D341Med (cell line): Measurements from ENCODE around the gene RRBP1.

Experiments used
- DNase-seq: peaks from one replicate; pipeline ENCODE4 v3.0.0; 2012; ENCODE audit warnings: low spot score

RRBP1 gene

GRCh38 chr20:17646961-17647301, 35.1 kb downstream of the RRBP1 start:
- DNase-seq, result peak; percentile 87

DNA sequence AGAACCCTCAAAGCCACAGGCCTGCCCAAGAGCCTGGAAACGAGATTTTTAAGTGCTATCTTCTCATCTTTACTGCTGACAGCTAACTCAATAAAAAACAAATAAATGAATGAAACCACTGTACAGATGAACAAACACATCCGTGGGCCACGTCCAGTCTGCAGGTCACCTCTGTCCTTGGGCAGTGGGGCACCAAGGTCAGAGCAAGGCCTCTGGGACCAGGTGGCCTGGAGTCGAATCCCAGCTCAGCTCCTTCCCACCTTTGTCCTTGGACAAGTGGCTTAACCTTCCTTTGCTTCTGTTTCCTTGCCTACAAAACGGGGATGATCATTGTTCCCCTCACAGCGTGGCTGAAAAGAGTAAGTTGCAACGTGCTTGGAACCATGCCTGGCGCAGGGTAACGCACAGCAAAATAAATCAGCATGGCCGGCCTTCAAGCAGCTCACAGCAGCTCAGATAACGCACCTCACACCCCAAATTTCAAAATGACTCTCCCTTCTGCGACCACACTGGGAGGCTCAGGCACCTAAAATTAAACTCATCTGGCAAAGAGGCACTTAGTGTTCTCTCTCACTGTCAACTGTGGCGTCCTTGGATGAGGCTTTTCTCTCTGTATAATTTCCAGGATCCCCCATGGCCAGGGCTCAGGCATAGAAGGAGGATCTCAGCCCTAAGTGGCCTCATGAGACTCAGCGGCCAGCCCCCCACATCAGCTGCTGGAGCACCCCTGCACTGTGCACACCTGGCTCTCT, 35.7 kb downstream of the RRBP1 start:
- DNase-seq, result no peak

DNA sequence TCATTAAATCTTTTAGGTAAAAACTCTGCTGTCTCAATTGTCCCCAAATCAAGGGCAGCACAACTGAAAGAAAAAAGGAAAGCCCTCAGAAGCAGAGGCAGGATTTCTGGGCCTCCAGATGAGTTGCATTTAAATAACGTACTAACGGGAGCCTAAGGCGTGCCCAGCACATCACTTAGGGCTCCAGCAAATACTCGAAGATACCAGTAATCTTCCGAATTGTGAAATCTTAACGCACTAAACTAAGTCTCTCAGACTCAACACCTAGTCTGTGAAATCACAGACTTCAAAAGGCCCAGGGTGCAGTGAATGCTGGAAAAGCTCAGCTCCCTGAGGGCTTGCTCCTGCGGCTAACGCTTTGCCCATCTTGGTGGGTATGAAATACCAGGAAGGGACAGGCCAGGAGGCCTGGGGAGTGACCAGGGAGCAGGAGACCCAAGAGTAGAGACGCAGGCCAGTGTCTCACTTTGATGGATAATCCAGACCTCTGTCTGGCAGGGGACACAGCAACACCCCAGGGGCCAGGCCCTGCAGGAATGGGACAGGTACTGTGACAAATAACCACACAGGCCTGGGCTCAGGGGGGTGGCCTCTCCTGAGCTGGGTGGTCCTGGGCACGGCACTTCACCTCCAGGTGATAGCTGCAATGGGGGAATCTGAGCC, 36.4 kb downstream of the RRBP1 start:
- DNase-seq, result no peak

DNA sequence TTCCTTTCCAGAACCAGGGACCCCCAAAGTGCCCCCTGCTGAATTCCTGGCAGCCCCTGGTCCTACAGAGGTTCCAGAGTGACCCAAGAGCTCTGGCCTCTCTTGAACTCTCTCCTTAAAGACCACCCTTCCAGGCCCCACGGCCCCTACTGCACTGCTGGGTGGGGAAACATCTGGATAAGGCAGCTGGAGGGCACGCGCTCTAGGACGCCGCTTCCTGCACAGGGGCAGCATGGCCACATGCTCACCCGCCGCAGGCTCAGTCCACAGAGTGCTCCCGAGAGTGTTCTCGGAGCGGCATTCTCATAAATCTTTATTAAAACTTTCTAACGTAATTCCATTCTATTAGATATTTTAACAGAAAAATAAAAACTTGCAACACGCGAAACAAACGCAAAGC, 37.0 kb downstream of the RRBP1 start:
- no peak for DNase-seq

DNA sequence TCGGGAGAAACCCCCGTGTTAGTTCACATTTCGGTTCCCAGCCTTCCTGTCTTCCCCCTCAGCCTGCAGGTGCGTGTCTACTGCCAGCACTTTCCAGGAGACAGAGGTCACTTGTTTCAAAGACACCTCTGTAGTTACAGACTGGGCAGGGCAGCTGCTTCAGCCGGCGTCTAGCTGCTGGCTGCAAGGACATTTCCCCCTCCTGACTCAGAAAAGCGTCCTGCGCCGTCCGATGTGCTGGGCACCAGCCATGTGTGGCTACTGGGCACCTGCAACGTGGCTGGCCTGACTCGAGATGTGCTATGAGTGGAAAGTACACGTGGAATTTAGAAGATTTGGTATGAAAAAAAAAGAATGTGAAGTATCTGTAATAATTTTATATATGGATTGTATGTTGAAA, 37.6 kb downstream of the RRBP1 start:
- DNase-seq, result no peak

DNA sequence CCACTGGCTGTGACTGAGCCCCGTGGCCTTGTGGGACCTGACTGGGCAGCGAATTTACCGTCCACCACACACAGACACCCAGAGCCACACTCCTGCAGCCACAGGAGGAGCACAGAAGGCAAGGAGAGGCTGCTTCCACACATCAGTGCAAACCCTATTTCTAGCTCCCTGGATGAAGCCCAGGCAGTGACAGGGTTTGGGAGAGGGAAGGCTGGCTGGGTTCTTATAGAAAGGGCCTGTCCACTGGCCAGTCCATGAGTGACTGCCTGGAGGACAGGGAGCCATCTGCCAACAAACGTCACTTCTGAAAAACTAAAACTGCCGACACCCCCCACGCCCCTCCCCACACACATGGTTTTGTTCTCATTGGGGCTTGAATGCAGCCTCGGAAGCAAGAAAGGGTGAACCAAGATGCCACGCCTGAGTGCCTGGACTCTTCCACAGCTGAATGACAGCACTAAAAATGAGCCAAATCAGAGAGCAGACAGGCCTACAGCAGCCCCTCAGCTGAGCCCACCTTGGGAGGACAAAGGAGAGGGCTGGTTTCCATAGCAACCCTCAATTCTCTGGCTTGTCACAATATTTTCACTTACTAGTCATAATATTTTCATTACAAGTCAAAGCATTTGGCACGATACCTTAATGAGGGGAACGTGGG, 38.4 kb downstream of the RRBP1 start:
- DNase-seq, result no peak

- no peak for DNase-seq
These were observed 39.4 kb downstream of the RRBP1 start for GRCh38 chr20:17642404-17643269.

GRCh38 chr20:17641993-17642392, 40.0 kb downstream of the RRBP1 start:
- DNase-seq, result no peak

DNA sequence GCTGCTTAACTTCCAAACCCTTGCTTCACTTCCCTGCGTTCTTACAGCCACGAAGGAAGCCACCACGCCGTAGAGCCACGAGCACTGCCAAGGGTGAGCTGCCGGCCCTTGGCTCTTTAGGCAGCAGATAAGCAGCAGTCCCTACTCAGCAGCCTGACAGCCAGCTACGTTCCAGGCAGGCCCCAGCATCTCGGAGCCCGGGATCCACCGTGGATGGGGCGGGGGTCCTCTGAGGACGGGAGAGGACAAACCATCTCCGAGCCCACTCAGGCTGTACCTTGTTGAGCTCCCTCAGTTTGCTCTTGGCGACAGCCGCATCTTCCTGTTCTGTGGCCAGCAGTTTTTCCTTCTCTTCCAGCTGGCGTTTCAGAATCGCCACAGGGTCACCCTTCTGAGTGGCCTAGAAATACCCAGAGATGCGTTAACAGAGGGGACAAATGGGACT, 40.5 kb downstream of the RRBP1 start:
- no peak for DNase-seq

DNA sequence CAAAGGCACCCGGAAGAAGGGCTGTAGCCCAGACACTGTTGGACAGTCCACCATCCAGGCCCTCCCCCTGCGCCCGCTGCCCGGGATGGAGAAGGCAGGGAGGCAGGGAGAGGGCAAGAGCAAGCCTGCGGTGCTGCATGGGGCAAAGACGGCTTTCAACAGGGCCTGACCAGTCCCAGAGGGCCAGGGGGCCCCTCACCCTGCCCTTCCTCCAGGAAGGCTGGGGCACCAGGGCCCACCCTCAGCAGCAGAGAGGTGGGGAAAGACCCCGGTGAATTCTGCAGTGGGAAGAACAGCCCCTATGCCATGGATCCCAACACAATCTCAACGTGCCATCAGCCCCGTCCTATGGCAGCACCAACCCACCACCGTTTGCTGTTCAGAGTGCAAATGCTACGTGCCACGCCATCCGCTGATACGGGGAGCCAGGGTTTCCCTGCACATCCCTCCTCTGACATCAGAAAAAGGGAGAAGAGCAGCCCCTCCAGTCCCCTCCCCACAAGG, 41.1 kb downstream of the RRBP1 start:
- no peak for DNase-seq

DNA sequence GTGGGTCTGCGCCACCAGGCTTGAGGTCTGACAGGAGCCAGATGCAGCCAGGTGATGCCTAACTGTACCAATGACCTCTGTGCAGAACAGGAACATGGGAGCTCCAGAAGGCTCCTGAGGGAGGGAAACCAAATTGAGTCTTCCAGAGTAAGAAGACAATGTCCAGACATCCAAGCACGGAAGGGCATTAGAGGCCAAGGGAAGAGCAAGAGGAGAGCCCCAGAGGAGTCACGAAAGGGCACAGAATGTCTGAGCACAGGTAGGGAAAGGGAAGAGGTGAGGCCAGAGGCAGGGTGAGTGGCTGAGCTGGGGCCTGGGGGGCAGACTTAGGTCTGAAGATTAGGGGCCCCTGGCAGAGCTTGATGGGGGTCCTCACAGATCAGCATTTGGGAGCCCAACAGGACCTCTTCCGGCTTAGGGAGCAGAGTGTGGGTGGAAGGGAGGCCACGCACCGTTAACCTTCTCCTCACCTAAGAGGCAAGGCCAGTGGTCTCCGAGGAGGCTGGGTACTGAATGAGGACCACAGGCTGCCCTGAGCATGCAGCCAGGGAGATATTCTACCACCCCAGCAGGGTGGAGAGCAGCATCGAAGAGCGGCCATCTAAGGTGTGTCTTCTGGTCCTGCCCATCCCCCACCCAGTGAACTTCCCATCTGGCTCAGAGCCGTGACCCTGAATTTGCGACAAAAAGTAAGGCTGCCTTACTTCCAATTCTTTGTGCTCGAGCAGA, 41.7 kb downstream of the RRBP1 start:
- DNase-seq, result no peak

- DNase-seq, result no peak
These were observed 43.1 kb downstream of the RRBP1 start for GRCh38 chr20:17638835-17639407.

GRCh38 chr20:17637985-17638640, 43.9 kb downstream of the RRBP1 start:
- no peak for DNase-seq

GRCh38 chr20:17637413-17637780, 44.6 kb downstream of the RRBP1 start:
- no peak for DNase-seq

GRCh38 chr20:17636523-17637412, 45.3 kb downstream of the RRBP1 start:
- DNase-seq, result no peak

GRCh38 chr20:17635332-17636244, 46.5 kb downstream of the RRBP1 start:
- DNase-seq, result no peak

DNA sequence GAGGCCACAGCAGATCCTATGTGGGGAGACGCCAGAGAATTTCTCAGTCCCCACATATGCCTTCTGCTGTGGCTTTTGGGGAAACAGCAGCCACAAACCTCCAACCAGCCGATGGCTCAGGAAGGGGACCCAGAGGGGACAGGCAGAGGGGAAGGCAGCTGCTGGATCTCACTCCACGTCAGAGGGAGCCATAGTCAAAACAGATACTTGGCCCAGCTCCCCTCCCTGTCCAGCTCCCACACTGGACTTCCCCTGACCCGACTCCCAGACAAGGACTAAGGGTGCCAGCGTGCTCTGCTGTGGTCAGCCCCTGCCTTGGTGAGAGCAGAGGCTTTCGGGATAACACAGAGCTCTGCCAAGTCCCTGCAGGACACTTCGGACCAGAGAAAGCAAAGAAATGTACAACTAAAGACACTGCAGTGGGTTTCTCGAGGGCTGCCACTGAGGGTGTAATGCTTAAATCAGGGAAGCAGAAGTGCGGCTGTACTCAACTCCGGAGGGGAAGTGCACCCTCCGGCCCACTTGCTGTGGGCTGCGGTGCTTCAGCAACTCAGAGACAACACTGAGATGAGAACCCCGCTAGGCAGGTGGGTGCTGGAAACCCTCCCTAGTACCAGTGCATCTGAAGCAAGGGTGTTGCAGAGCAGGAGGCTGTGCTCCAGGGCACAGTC, 47.2 kb downstream of the RRBP1 start:
- DNase-seq, result no peak
